C4-2B (cell line): ENCODE measurements around the gene PEAK3.

ENCODE experiments used
- ZFX ChIP-seq: fragments of 450-650 bp; IDR thresholded peaks from 2 replicates; pipeline ENCODE4 v1.6.1; 2017
- TF ChIP-seq, protein P1 (sequence below): fragments of 450-650 bp; conservative IDR thresholded peaks from 2 replicates; pipeline ENCODE4 v1.5.1; 2017; ENCODE audit warnings: mild to moderate bottlenecking

DNA sequence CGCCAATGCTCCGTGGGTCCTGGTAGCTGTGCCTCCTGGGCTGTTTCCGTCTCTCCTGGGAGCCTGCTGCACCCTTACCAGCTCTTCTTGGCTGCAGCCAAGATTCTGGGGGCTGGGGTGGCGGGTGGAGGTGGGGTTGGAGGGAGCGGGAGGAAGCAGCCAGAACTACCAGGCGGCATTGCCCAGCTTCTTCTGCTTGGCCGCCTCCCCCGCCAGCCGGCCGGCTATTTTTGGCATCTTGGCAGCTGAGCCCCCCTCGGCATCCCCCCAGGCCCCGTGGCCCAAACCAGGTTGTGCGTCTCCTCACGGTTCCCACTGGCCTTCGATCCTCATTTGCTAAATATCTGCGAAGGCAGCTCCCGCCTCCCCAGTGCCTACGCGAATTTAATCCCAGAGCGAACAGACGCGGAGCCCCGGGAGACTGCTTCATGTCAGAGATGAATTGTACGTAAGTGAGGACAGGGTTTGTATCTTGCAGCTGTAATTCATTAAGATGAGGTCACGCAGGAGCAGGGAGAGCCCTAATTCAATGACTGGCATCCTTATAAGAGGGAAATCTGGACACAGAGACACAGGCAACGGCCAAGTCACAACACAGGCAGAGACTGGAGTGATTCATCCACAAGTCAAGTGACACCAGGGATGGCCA lies 12.8 kb upstream of the PEAK3 start:
- TF ChIP-seq, protein P1, sequence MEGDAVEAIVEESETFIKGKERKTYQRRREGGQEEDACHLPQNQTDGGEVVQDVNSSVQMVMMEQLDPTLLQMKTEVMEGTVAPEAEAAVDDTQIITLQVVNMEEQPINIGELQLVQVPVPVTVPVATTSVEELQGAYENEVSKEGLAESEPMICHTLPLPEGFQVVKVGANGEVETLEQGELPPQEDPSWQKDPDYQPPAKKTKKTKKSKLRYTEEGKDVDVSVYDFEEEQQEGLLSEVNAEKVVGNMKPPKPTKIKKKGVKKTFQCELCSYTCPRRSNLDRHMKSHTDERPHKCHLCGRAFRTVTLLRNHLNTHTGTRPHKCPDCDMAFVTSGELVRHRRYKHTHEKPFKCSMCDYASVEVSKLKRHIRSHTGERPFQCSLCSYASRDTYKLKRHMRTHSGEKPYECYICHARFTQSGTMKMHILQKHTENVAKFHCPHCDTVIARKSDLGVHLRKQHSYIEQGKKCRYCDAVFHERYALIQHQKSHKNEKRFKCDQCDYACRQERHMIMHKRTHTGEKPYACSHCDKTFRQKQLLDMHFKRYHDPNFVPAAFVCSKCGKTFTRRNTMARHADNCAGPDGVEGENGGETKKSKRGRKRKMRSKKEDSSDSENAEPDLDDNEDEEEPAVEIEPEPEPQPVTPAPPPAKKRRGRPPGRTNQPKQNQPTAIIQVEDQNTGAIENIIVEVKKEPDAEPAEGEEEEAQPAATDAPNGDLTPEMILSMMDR: no peak
- TF ChIP-seq ZFX: no peak
